Left lung (tissue), 14 donors: ENCODE results near the gene CSH1. TPM values are rescaled to one million over a fixed set of nuclear protein-coding genes. Genes with fewer than 3 reads are reported as not detected.
"Not testable (repeated sequence)": the region's sequence is repeated elsewhere in the genome, so short reads cannot be mapped to it uniquely, and the experiment has no call there.

Experiments used
- ATAC-seq: fragments of 200-7000 bp; cut with Tn5 transposase; one replicate; pipeline ENCODE4 v1.9.1; 2020; ENCODE audit warnings: moderate library complexity
- DNase-seq, 4 donors: peaks; one replicate each; pipeline ENCODE4 v3.0.0-alpha.2; 2013 to 2020
- H3K27ac ChIP-seq, 2 donors: fragments of 200-600 bp; sonication (generic) in 1 of 2; one replicate each; pipeline versions ENCODE4 v1.5.0 to v1.8.0; 2020 to 2021
- H3K27me3 ChIP-seq, 2 donors: fragments of 200-600 bp; sonication (generic) in 1 of 2; one replicate each; pipeline versions ENCODE4 v1.5.0 to v1.8.0; 2020 to 2021
- H3K36me3 ChIP-seq, 2 donors: fragments of 200-600 bp; sonication (generic) in 1 of 2; one replicate each; pipeline versions ENCODE4 v1.5.0 to v1.8.0; 2020 to 2021
- H3K4me1 ChIP-seq, 2 donors: fragments of 200-600 bp; one replicate each; pipeline ENCODE4 v1.8.0; 2021
- H3K4me3 ChIP-seq, 2 donors: fragments of 200-600 bp; sonication (generic) in 1 of 2; one replicate each; pipeline versions ENCODE4 v1.5.0 to v1.8.0; 2020 to 2021; ENCODE audit warnings: mild to moderate bottlenecking in 1 of 2
- H3K9me3 ChIP-seq, 2 donors: fragments of 200-600 bp; sonication (generic) in 1 of 2; one replicate each; pipeline versions ENCODE4 v1.5.0 to v1.8.0; 2020 to 2021
- CTCF ChIP-seq, 2 donors: fragments of 200-600 bp; sonication (generic) in 1 of 2; IDR thresholded peaks; one replicate each; pipeline versions ENCODE4 v1.5.0 to v1.8.0; 2021; ENCODE audit warnings: antibody characterized with exemption in 2 of 2
- intact Hi-C, 2 donors: fragments of 100-400 bp; cut with DNase I; formaldehyde crosslinking; loops; one replicate each; pipeline versions ENCODE4 v1.11.2 to v1.14.2; 2022
- long read RNA-seq, 12 donors: library from polyadenylated mRNA in 2 of 12; unstranded in 2 of 12; transcript quantifications; one replicate each; pipeline ENCODE4 v2.0.0 and lab custom pipeline, GENCODE V29; 2019 to 2026
- polyA plus RNA-seq, 6 donors: library from polyadenylated mRNA; unstranded; fragments of 120-200 nt; gene quantifications; one replicate each; pipeline ENCODE4 v1.2.1, GENCODE V29; 2013; ENCODE audit not compliant: insufficient read length in 6 of 6
- total RNA-seq, 2 donors: library from RNA; stranded (reverse); fragmentation: NEBNext Ultra II Directional; extraction: Animal tissue kit (Norgen Biotek cat#: 25700); gene quantifications; one replicate each; pipeline ENCODE4 v1.2.1, GENCODE V29; 2021
- donor health status: DM: no; HTN: yes; CAD: no.
- donor health status: DM: no; HTN: no; CAD: no.

CSH1 gene
- total RNA-seq (not detected), polyA plus RNA-seq (10 to 100 TPM in 1 of 6 donors, 1 to 10 TPM in 1, under 1 TPM in 3, not detected in 1; 0.26 to 21.3 (median 0.46) TPM)
- long read RNA-seq, donor 1, result 0 reads
- long read RNA-seq, donor 2, partial matches to known transcripts, result 0 of 4 reads
- long read RNA-seq, donor 2, other reads (novel, unspliced or antisense), result 0 of 4 reads
- long read RNA-seq, donor 3, partial matches to known transcripts, result 18 of 23 reads
- long read RNA-seq, donor 3, other reads (novel, unspliced or antisense), result 0 of 23 reads
- long read RNA-seq, donor 4, result 0 reads
- long read RNA-seq, donor 5, result 0 reads
- long read RNA-seq, donor 6, result 0 reads
- long read RNA-seq, donor 7, result 0 reads
- long read RNA-seq, donor 8, result 0 reads
- long read RNA-seq, donor 9, result 0 reads
- long read RNA-seq, donor 10, result 0 reads
- long read RNA-seq, donor 11, result 0 reads
- long read RNA-seq, donor 12, partial matches to known transcripts, result 0 of 1 reads
- long read RNA-seq, donor 12, other reads (novel, unspliced or antisense), result 0 of 1 reads

GRCh38 chr17:63896524-63897354 is at the start of gene CSH1:
CSH1 (minus strand) TSS chr17:63896574; CDS start chr17:63896511, 63 bp downstream.
- H3K27ac ChIP-seq, DNase-seq, H3K4me1 ChIP-seq, H3K36me3 ChIP-seq, intact Hi-C loops, H3K9me3 ChIP-seq, H3K27me3 ChIP-seq, H3K4me3 ChIP-seq, ATAC-seq: not testable (repeated sequence)

GRCh38 chr17:63945784-63946439 is 49.5 kb upstream of the CSH1 start:
- Histone ChIP-seq H3K27me3 (no peaks in the 10 kb centered on the region), H3K27ac (no peak overlapping the region), H3K9me3 (no peaks in the 10 kb centered on the region), H3K36me3 (no peaks in the 10 kb centered on the region), H3K4me1 (peaks cover 0 to 12% of the 10 kb centered on the region in 2 donors), H3K4me3 (no peak overlapping the region)
- TF ChIP-seq CTCF (IDR thresholded peaks at IDR 0.05), result no peak
- intact Hi-C loops, result no loop called here
- DNase-seq (no peak), ATAC-seq (no peak)

GRCh38 chr17:63944736-63945499 is 48.5 kb upstream of the CSH1 start:
- intact Hi-C loops, result no loop called here
- Histone ChIP-seq H3K36me3 (no peaks in the 10 kb centered on the region), H3K9me3 (no peaks in the 10 kb centered on the region), H3K4me1 (peaks cover 0 to 12% of the 10 kb centered on the region in 2 donors), H3K27me3 (no peaks in the 10 kb centered on the region), H3K27ac (no peak overlapping the region), H3K4me3 (no peak overlapping the region)
- no peak for TF ChIP-seq CTCF (IDR thresholded peaks at IDR 0.05)
- DNase-seq, result no peak
- ATAC-seq, result no peak

DNA sequence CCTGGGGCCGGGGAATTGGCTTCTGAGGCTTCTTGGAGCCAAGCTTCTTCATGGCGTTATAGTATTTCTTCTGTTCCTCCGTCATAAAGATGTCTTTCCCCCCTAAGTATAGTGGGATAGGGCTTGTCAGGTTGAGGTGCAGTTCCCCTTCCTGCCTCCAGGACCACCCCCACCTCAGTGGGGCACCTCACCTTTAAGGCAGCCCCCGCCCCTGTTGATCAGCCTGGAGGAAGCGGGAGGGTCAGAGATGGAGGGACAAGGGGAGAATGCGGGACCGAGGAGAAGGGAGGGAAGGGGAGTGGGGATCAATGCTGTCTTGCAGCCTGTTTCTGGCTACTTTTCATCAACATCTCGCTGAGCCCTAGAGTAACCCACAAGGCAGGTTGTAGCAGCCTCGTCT is 47.4 kb upstream of the CSH1 start:
- ATAC-seq (no peak), DNase-seq (no peak)
- no peaks in the 10 kb centered on the region for H3K27me3 ChIP-seq
- intact Hi-C loops, result no loop called here
- H3K27ac ChIP-seq, result no peak overlapping the region
- H3K4me1 ChIP-seq, result peaks cover 0 to 12% of the 10 kb centered on the region in 2 donors
- no peaks in the 10 kb centered on the region for H3K36me3 ChIP-seq
- H3K9me3 ChIP-seq, result no peaks in the 10 kb centered on the region
- H3K4me3 ChIP-seq, result no peak overlapping the region
- TF ChIP-seq CTCF (IDR thresholded peaks at IDR 0.05), result no peak
